HG03354 (cell line): ENCODE data around the gene HMX1.

Source experiments
- ATAC-seq: cut with Tn5 transposase; IDR thresholded peaks from one replicate; pipeline ENCODE4 v1.9.1; 2021; ENCODE audit warnings: mild to moderate bottlenecking; ENCODE audit not compliant: unreplicated experiment, poor library complexity, severe bottlenecking

The HMX1 gene

DNA sequence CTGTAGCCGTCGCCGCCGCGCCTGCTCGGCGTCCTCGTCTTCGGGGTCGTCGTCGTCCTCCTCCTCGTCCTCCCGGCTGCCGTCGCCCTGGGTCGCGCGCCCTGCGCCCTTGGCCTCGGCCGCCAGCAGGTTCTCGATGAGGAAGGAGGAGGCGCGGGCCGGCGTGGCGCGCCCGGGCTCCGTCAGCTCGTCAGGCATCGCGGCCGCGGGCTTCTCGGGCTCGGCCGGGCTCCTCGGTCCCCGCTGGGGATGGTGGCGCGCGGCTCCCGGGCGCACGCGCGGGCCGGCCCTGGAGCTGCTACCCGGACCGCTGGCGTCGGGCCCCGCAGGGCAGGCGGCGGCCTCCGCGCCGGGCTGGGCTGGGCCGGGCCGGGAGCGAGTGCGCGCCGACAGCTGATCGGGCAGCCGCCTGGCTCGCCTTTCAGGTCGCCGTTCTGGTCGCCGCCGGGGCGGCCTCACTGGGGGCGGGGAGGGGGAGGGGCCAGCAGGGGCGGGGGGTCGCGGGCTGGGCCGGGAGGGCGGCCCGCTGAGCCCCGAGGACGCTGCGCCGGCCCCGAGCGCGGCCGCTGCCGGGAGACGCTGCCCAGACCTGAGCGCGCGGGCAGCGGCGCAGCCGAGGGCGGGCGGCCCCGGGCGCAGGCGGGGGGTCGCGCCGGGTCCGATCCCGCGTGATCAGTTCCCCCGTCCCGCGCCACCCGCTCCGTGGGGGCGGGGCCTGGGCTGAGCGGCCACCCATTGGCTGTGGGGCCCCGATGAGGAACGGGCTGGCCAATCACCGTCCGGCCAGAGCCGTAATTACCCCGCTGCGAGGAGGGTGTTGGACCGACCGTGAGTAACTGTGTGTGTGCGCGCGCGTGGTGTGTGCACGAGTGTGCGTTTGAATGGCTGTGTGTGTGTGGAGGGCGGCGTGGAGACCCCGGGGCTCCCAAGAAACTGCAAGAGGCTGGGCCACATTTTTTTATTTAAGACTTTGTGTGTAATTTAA is at the start of gene HMX1:
HMX1 (minus strand) TSS at position 423 of the 985 bp plus-strand sequence; CDS start at position 198, 225 bp downstream.
- no peak for ATAC-seq

DNA sequence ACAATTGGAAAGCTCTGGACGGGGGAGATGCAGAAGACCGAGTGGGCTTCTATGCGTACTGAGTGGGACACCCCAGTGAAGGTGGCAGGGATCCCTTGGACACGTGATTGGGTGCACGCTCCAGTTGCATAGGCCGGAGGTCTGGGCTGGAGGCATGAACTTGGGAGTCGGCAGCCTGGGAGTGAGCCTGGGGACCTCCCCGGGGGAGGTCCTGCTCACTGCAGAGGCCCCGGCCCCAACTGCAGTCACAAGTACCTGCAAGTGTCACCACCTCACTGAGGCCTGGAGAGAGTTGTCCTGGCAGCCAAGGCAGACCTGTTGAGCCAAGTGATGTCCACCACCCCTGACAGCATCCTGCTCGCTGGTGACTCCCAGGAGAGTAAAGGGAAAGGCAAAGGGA is 49.3 kb upstream of the HMX1 start:
- ATAC-seq, result no peak

DNA sequence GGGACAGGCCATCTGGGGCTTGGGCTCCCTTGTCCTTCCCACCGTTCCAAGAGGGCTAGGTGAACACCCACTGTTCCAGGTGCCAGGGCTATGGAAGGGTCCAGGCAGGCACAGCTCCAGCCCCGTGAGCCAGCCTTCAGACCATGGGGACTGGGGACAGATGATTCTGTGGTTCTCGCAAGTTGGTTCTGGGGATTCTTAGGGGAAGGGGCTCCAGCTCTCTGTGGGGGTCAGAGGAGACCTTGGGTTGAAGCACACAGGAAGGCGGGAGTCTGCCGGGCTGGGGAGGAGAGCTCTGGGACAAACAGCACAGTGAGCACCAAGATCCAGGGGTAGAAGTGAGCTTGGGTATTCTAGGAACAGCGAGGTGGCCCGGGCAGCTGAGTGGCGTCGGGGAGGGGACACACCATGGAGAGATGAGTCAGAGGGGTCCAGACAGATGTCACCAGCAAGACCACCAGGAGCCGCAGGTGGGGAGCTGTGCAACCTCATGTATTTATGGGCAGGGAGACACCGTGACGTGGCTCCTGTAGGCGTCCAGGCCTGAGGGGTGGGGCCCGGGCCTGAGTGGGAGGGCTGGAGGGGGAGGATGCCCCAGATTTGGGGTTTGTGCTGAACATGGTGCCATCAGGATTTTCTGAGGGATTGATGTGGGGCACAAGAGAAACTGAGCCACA is 48.8 kb upstream of the HMX1 start:
- ATAC-seq, result no peak

DNA sequence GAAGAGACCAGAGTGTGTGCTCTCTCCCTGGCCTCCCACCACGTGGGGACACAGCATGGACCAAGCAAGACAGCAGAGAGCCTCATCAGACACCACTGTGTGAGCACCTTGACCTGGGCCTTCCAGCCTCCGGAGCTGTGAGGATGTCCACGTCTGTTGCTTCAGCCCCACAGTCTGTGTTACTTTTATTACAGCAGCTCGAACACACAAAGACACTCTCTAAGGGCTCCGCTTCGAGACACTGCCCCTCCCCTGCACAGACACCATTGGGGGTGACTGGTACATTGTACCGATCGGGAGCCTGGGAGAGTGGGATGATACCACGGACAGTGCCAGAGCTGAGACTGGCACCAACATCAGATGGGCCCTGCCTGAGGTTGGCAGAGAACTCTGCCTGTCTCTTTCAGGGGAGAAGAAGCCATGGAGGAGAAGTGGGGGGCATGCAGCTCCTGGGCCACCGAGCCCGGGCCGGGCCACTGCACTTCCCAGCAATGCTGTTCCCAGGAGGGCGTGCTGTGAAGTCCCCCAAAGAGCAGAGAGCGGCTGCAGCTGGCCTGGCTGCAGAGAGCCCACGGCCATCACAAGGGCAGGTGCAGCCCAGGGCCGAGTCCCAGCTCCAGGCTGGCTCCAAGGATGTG is 48.1 kb upstream of the HMX1 start:
- no peak for ATAC-seq

DNA sequence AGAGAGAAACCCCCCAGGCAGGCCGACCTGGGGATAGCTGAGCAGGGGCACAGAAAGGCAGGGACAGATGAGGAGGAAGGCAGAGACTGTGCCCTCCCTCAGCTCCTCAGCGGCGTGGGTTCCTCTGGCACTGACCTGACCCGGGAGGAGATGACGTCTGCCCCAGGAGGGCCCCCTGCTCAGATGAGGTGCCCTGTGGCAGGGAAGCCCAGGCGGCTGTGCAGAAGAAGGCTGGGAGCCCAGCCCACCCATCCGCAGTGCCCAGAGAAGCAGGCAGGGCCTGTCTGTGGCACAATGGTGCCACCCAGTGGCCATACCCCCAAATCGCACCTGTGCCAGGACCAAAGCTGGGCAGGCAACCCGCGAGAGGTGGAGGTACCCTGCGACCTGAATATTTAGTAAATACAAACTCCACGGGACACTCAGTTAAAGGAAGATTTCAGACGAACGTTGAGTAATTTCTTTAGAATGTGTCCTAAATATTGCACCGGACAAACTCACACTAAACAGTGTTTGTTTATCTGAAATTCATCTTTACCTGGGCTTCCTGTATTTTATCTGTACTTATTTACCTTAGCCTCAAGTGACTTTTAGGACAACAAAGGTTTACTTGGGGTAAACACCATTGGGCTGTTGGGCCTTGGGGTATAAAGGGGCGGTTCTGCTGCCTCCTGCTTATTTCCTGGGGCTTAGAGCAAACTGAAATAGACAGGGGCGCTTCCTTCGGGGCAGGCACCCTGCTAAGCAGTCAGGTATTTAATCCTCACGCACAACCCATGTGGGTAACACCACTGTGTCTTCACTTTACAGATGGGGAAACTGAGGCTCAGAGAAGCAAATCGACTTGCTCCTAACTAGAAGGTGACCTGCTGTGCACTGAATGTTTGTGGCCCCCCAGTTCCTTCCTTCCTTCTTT is 46.5 kb upstream of the HMX1 start:
- ATAC-seq, result peak; percentile 92

DNA sequence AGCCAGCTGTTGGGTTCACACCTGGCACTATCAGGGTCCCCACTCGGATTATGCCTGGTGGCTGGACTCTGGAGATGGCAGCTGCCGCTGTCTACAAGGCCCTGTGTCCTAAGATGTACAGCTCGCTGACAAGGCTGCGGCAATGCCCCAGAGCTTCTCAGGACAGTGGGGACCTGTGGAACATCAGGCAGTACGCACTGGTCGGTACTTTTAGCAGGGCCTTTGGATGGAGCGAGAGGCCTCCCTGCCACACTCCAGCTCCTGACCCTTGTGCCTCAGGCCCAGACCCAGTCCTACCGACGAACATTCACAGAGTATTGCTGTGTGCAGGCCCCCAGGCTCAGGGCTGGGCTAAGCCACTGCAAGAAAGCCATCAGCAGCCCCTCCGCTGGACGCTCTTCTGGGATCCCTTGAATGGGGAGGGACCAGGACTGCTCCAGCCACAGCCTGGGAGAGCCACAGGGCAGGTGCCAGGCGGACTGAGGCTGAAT is 45.7 kb upstream of the HMX1 start:
- no peak for ATAC-seq

DNA sequence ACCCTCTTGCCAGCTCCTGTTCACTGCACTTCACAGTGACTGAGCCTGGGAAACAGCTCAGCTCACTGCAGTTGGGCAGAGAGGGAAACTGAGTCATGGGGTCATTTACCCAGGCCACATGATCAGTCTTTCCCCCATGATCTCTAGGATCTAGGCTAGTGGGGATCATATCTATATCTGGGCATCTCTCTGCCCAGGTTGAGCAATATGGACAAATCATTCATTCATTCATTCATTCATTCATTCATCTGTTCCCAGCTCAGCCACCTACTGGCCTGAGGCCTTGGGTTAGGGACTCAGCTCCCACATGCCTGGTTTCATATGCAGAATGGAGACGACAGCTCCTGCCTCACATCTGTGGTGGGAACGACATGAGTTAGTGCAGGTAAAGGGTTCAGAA is 45.3 kb upstream of the HMX1 start:
- no peak for ATAC-seq

DNA sequence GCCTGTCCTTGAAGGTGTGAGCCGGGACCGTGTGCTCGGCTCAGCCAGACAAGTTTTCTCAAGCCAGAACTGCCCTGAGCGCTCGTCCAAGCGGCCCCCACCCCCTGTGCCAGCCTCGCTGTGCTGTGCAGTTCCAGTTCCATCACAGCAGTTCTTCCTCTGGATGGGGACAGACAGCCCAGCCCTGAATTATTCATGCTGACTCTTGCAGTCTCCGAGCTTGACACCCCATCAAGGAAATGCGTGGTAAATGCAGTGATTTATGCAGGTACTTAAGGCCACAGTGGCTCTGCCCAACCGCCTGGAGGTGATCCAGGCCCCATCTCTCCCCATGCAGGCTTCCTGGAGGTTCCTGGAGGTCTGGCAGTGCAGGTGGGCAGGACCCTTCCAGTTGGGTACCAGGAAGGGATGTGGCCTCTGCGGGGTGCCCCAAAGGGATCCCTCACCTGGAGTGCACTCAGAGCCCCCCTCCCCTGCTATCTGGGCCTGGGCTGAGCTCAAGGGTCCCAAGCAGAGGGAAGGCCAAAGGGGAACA is 44.8 kb upstream of the HMX1 start:
- ATAC-seq, result no peak

DNA sequence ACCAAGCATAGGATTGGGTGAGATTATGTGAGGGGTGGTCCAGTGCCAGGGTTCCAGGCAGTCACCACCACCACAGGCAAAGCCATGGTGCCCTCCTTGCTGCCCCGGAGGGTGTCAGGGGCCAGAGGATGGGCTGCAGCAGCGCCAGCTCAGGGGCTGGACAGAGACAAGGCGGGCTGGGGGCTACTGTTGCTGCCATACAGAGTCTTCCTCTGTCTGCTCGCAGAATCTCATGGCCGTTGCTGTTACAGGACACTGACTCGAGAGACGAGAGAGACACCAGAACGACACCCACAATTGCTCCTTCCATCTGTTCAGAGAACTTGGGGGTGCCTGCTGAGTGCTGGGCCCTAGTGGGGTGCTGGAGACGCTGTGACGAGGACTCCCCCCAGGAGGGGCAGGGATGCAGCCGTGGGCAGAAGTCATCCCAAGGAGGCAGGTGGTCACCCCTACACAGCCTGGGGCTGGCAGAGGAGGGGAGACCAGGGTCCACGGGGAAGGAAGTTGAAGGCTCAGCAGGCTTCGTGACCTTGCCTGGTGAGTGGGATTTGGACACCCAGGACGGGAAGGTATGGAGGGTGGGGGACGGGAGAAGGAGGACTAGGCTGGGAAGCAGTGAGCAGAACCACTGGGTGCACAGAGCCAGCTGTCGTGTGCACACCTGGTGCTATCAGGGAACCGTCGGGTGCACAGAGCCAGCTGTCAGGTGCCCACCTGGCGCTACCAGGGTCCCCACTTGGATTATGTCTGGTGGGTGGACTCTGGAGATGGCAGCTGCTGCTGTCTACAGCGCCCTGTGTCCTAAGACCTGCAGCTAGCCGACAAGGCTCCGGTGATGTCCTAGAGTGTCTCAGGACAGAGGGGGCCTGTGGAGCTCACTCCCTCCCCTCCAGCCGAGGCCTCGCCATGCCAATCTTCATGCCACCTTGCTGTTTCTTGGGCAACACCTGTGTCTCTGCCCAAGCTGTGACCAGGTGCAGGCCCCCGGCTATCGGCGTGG is 43.9 kb upstream of the HMX1 start:
- ATAC-seq, result no peak

DNA sequence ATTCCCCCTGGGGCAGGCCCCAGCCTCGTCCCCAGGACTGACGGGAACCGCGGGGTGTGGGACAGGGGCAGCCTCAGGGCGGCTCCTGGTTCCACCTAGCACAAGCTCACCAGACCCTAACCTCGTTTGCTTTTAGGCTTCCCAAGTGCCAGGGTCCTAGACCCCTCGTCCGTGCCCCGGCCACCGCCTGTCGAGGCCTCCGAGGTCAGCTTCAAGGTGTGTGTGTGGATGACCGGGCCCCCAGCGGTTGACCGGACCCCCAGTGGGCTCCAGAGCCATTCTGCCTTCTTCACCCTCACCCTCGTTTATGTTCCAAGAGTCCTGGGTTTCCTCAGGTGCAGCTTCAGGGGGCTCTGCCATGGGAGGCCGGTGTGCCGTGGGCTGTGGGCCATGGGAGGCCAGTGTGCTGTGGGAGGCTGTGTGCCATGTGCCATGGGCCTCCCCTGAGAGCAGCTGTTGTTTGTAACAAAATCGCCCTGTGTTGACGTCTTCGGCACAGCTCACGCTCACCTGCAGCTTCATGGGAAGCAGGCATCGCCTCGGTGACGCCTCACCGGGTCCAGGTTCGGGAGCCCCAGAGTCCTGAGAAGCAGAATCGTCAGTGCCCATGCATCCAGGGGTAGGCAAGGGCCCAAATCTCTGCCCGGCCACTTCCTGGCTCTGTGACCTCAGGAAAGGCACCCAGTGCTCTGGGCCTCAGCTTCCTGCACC is 43.0 kb upstream of the HMX1 start:
- no peak for ATAC-seq

DNA sequence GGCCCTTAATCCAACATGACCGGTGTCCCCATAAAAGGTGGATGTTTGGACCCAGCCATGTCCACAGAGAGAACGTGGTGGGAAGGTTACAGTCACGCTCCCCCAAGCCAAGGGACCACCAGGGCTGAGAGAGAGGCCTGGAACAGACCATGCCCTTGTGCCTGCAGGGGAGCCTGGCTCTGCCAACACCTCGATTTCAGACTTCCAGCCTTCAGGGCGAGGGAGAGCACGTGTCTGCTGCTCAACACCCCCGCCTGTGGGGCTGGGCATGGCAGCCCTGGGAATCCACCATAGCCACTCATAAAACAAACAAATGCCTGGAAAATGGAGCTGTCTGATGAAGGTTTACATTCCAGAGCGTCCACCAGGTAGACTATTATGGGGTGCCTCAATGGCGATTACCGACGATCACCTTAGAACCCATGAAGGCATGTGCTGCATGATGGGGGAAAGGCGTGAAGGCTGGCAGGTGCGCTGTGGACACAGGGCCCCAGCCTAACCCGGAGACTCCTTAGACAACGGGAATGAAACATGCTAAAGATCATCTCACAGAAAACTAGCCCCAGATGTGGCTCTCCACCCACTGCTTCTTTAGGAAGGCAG is 42.3 kb upstream of the HMX1 start:
- ATAC-seq, result no peak

DNA sequence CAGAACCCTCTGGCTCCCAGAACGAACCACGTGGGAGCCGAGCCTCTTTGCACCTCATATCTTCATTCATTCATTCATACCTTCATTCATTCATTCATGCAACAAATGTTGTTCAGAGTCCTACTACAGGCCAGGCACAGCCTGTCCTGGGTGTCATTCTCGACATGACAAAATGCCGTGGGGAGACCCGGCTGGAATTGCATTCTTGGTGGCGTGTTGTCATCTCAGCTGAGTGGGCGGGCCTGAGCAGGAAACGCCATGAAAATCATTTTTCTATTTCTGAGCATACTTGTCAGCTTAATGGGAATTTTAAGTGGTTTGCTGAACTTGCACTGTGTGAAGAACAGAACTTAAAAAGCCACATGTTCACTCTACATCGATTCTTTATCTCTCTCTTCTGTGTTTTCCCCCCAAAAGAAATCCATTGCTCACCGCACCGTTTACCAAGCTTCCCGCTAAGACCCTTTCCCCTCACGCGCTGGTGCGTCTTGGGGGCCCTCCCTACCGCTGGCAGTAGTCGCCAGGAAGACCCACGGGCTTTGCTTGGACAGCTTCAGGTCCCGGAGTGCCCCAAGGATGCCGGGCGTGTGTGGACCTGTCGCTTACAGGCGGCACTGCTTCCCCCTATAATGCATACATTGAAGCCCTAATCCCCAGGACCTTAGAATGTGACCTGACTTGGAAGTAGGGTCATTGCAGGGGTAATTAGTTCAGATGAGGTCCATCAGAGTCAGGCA is 41.6 kb upstream of the HMX1 start:
- no peak for ATAC-seq

DNA sequence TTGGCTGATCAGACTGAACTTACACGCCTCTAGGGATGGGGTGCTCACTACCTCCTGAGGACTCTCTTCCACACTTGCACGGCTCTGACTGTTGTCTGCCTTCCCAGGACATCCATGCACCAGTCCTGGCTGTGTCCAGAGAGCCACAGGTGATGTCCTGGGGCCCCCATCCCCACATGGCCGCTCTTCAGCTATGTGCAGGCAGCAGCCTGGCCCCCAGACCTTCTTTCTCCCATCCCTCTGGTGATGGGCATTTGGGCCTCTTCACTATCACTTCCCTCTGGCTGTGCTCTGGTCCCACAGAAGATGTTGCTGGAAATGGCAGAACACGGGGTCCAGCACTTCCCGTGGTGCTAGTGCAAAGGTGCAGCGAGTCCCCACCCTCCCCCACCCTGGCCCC is 40.9 kb upstream of the HMX1 start:
- no peak for ATAC-seq

DNA sequence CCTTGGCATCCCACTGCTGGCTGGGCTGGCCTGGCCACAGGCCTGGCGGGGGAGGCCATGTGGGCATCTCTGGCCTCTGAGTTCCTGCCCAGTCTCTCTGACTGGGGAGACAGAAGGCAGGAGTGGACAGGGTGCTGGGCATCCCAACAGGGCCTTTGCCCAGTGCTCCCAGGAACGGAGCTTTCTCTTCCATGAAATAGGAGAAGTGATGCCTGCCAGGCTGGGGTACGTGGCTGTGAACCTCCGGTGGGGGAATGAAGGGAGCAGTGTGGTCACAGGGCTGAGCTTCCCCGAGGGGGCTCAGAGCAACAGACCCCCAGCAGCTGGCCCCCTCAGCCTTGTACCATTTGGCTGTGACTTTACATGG is 40.4 kb upstream of the HMX1 start:
- ATAC-seq, result no peak

DNA sequence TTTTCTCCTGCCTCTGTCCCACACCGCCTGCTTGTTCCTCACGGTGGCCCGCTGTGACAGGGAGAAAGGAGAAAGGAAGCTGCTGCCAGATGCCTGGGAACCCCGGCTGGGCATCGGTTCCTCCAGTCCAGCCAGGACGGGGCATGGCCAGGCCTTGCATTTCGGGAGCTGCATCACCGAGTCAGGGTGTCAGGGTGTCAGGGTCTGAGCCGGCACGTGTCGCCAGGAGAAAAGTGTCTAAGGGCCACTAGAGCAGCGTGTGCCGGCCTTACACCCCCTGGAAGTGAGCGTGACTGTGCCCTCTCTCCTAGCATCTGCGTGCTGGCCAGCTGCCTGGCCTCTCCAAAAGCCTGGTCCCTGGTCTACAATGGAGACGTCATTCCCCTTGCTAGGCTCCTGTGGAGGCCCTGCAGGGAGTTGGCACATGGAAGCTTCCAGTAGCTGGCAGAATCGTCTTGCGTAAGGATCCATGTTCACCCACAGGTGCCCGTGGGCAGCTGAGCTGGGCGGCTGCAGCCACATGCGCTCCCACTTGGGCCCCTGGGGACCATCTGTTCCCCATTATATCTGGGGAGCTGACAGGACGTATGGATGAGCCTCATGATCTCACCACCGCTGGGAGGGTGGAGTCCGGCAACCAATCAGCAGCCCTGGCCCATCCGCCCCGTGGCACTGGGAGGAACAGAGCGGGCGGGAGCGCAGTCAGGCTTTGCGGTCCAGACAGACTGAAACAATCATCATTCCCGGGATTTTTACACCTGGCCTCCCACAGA is 39.9 kb upstream of the HMX1 start:
- no peak for ATAC-seq

DNA sequence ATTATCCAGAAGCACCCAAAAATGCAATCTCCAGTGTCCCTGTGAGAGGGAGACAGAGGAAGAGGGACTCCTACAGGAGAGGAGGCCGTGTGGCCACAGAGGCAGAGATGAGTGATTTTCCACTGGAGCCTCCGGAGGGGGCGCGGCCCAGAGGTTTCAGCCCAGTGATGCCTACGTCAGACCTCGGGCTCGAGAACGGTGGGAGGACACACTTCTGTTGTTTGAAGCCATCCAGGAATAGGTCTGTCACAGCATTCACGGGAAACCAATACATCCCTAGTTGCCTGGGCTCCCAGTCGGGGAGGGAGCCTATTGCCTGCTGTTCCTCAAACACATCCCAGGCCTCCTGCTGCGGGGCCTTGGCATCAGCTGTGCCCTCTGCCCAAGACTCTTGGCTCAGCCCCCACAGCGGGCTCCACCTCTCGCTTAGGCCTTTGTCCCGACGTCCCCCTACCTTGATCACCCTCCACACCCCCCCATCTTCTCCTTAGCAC is 39.2 kb upstream of the HMX1 start:
- ATAC-seq, result no peak
